Measurements from ENCODE around the gene EDC3. TPM values are rescaled to one million over a fixed set of nuclear protein-coding genes. Genes with fewer than 3 reads are reported as not detected.

EDC3 gene
- total and polyA plus RNA-seq, 9 of the 15 experiments (the other 6 are each of a cell fraction or from before 2014, with no cell fraction given), result 11.7 to 63.9 (median 32.8) TPM

- peak; percentile 62; the same call in 1 of the 2 replicates for TF ChIP-seq CTBP1 (IDR thresholded peaks at IDR 0.05; ENCODE audit: borderline replicate concordance)
- TF ChIP-seq NFRKB (IDR thresholded peaks at IDR 0.05; ENCODE audit: low read depth), result no peak
- peak; percentile 96 for TF ChIP-seq SUPT5H (IDR thresholded peaks at IDR 0.05)
- TF ChIP-seq NR1H2 (CRISPR knock-in tag; IDR thresholded peaks at IDR 0.05), result peak; percentile 99
- 0 out of 2 replicates have a peak, but pooled peaks have one; percentile 65 for TF ChIP-seq DPF2 (IDR thresholded peaks at IDR 0.05)
- TF ChIP-seq PRDM10 (IDR thresholded peaks at IDR 0.05; ENCODE audit: partially characterized antibody), result peak; percentile 16
- TF ChIP-seq ZSCAN32 (CRISPR knock-in tag; IDR thresholded peaks at IDR 0.05), result 0 out of 2 replicates have a peak, but pooled peaks have one; percentile 15
- 0 out of 2 replicates have a peak, but pooled peaks have one; percentile 22 for TF ChIP-seq FOSL1 (tag; conservative IDR thresholded peaks at IDR 0.05)
- no peak for TF ChIP-seq ZNF282 (CRISPR knock-in tag; IDR thresholded peaks at IDR 0.05)
- TF ChIP-seq MECOM (CRISPR knock-in tag; IDR thresholded peaks at IDR 0.05), result no peak
- TF ChIP-seq ZNF184 (CRISPR knock-in tag; IDR thresholded peaks at IDR 0.05), result no peak
- no peak for TF ChIP-seq CHAMP1 (IDR thresholded peaks at IDR 0.05)
- no peak; the same call in 1 of the 2 replicates for TF ChIP-seq PHF21A (IDR thresholded peaks at IDR 0.05; ENCODE audit: borderline replicate concordance, low read depth)
- peak; percentile 67 for TF ChIP-seq NEUROD1 (IDR thresholded peaks at IDR 0.05; ENCODE audit: borderline replicate concordance, low read depth, low read length, partially characterized antibody)
- no peak for TF ChIP-seq MXD1 (CRISPR knock-in tag; IDR thresholded peaks at IDR 0.05; ENCODE audit: borderline replicate concordance, poor library complexity, severe bottlenecking)
- peak; percentile 76; the same call in 1 of the 2 replicates for TF ChIP-seq ZBTB26 (CRISPR knock-in tag; IDR thresholded peaks at IDR 0.05)
- TF ChIP-seq ZNF778 (CRISPR knock-in tag; IDR thresholded peaks at IDR 0.05), result no peak
- no peak for TF ChIP-seq EP300 (IDR thresholded peaks at IDR 0.05; ENCODE audit: low read length)
- TF ChIP-seq POLR2A (conservative IDR thresholded peaks at IDR 0.05), result peak; percentile 94
- no peak for TF ChIP-seq FOXJ3 (CRISPR knock-in tag; IDR thresholded peaks at IDR 0.05)
- TF ChIP-seq TCF7L2 (IDR thresholded peaks at IDR 0.05; ENCODE audit: low read depth, low read length), result no peak
Measured at GRCh38 chr15:74598126-74598842, 97.5 kb downstream of the EDC3 start (continued).

Data from K562 (cell line).